Breast epithelium (tissue), 4 donors: ENCODE data around the gene SLC46A3. TPM values are rescaled to one million over a fixed set of nuclear protein-coding genes. Genes with fewer than 3 reads are reported as not detected.
"Not testable (repeated sequence)": the region's sequence is repeated elsewhere in the genome, so short reads cannot be mapped to it uniquely, and the experiment has no call there.

ENCODE experiments used
- DNase-seq, 2 donors: peaks; one replicate each; pipeline ENCODE4 v3.0.0-alpha.2; 2019; ENCODE audit warnings: low spot score in 2 of 2
- H3K27ac ChIP-seq, 2 donors: fragments of 200-600 bp; sonication (generic) in 1 of 2; one replicate each; pipeline ENCODE4 v1.5.1; 2016 to 2019; ENCODE audit warnings: mild to moderate bottlenecking in 1 of 2
- H3K27me3 ChIP-seq, 2 donors: fragments of 200-600 bp; sonication (generic) in 1 of 2; one replicate each; pipeline versions ENCODE4 v1.5.1 to v1.6.0; 2017 to 2019; ENCODE audit warnings: control low read depth in 1 of 2, mild to moderate bottlenecking in 1 of 2
- H3K36me3 ChIP-seq: fragments of 200-600 bp; one replicate; pipeline ENCODE4 v1.5.1; 2019
- H3K4me1 ChIP-seq, 2 donors: fragments of 200-600 bp; sonication (generic); one replicate each; pipeline ENCODE4 v1.5.1; 2016 to 2019; ENCODE audit warnings: control low read depth in 1 of 2
- H3K4me3 ChIP-seq, 3 donors: fragments of 200-600 bp; sonication (generic); 1 replicate in 2 of 3; 2 replicates in 1 of 3; pipeline ENCODE4 v1.5.1; 2016 to 2019; ENCODE audit warnings: mild to moderate bottlenecking in 3 of 3, moderate library complexity in 2 of 3
- H3K9me3 ChIP-seq, 2 donors: fragments of 200-600 bp; sonication (generic) in 1 of 2; one replicate each; pipeline ENCODE4 v1.5.1; 2016 to 2019; ENCODE audit warnings: control low read depth in 1 of 2
- POLR2A ChIP-seq: fragments of 450-650 bp; IDR thresholded peaks from one replicate; pipeline ENCODE4 v1.6.1; 2016; ENCODE audit warnings: antibody characterized with exemption, mild to moderate bottlenecking, moderate library complexity
- POLR2AphosphoS5 ChIP-seq, 3 donors: sonication (generic); formaldehyde crosslinking; IDR thresholded peaks; one replicate each; pipeline ENCODE4 v1.6.1; 2017; ENCODE audit warnings: antibody characterized with exemption in 3 of 3
- intact Hi-C: fragments of 100-400 bp; cut with DNase I; formaldehyde crosslinking; loops from one replicate; pipeline ENCODE4 v1.15.1; 2023; ENCODE audit warnings: low total_unique reads
- total RNA-seq, 3 donors: library from RNA; depleted of rRNA; stranded (reverse); fragments of >200 nt; gene quantifications; one replicate each; pipeline ENCODE4 v1.1.0, GENCODE V29; 2016
- TF ChIP-seq, protein P1 (sequence below), 3 donors: fragments of 450-650 bp; IDR thresholded peaks; one replicate each; pipeline ENCODE4 v1.5.1; 2016 to 2017; ENCODE audit warnings: antibody characterized with exemption in 3 of 3, mild to moderate bottlenecking in 3 of 3, moderate library complexity in 3 of 3

The SLC46A3 gene
- total RNA-seq, 3 donors from 2014 or later: 17.1 to 29.7 (median 25.6) TPM

DNA sequence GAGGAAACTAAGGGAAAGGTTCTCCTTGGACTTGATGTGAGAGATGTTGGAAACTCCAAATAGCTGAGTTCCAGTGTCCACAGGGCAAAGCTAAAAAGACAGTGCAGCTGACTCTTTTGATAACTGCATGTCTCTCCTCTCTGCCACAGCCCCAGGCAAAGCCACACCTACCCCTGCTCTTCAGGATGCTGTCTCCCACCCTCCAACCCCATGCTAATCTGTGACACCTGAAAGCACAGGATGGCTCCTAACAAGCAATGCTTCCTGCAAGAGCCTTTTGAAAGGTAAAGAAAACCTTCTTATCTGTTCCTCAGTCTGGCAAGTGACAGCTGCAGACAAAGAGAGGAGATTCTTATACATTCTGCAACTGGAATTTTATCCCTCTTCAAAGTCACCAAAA lies 14.5 kb downstream of the SLC46A3 start:
- Histone ChIP-seq H3K27ac (no peak overlapping the region), H3K36me3 (peaks cover 6% of the 10 kb centered on the region), H3K4me3 (no peak overlapping the region)

DNA sequence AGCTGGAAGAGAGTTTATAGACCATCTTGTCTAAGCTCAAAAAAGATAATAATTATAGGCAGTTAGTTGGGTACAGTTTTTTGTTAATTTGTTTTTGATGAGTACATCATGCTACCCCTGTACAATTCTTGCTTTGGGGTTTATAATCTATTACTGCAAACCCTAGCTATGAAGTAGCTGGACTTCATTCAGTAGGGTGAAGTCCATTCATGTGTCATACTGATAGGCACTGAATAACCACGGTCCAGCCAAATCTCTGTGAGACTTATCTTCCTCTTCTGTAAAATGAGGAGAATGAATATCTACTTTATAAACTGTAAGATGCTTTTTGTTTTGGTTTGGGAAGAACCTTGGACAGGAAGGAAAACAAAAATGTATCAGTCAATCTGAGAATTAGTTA lies 19.5 kb downstream of the SLC46A3 start:
- Histone ChIP-seq H3K27me3 (no peaks in the 10 kb centered on the region), H3K27ac (no peak overlapping the region), H3K4me1 (no peaks in the 10 kb centered on the region), H3K9me3 (no peaks in the 10 kb centered on the region), H3K36me3 (peaks cover 6% of the 10 kb centered on the region), H3K4me3 (no peak overlapping the region)
- intact Hi-C loops: no loop called here
- DNase-seq: no peak
- TF ChIP-seq POLR2A: no peak
- TF ChIP-seq POLR2AphosphoS5 (IDR thresholded peaks at IDR 0.05): no peak
- TF ChIP-seq, protein P1, sequence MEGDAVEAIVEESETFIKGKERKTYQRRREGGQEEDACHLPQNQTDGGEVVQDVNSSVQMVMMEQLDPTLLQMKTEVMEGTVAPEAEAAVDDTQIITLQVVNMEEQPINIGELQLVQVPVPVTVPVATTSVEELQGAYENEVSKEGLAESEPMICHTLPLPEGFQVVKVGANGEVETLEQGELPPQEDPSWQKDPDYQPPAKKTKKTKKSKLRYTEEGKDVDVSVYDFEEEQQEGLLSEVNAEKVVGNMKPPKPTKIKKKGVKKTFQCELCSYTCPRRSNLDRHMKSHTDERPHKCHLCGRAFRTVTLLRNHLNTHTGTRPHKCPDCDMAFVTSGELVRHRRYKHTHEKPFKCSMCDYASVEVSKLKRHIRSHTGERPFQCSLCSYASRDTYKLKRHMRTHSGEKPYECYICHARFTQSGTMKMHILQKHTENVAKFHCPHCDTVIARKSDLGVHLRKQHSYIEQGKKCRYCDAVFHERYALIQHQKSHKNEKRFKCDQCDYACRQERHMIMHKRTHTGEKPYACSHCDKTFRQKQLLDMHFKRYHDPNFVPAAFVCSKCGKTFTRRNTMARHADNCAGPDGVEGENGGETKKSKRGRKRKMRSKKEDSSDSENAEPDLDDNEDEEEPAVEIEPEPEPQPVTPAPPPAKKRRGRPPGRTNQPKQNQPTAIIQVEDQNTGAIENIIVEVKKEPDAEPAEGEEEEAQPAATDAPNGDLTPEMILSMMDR (IDR thresholded peaks at IDR 0.05): no peak

More for the DNA sequence above, 14.5 kb downstream of the SLC46A3 start:
- Histone ChIP-seq H3K9me3 (no peaks in the 10 kb centered on the region), H3K27me3 (no peaks in the 10 kb centered on the region), H3K4me1 (no peaks in the 10 kb centered on the region)
- TF ChIP-seq, protein P1 (IDR thresholded peaks at IDR 0.05): no peak
- TF ChIP-seq POLR2A (no peak), POLR2AphosphoS5 (IDR thresholded peaks at IDR 0.05) (no peak)
- intact Hi-C loops: no loop called here
- no peak for DNase-seq

DNA sequence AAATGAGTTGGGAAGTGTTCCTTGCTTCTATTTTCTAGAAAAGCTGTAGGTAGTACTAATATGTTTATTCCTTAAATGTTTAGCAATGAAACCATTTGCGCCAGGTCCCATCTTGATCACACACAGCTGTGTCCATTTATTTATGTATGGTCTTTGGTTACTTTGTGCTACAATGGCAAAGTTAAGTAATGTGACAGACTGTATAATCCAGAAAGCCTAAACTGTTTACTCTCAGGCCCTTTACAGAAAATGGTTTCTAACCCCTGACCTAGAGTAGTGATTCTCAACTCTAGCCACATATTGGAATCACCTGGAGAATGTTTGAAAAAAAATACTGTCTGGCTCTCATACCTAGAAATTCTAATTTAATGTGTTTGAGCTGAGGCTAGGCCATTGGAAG lies 21.3 kb downstream of the SLC46A3 start:
- peaks cover 4% of the 10 kb centered on the region for H3K36me3 ChIP-seq
- H3K27ac ChIP-seq: no peak overlapping the region
- DNase-seq: no peak
- H3K4me3 ChIP-seq: no peak overlapping the region
- H3K27me3 ChIP-seq: no peaks in the 10 kb centered on the region
- TF ChIP-seq, protein P1 (IDR thresholded peaks at IDR 0.05): no peak
- TF ChIP-seq POLR2A (no peak), POLR2AphosphoS5 (IDR thresholded peaks at IDR 0.05) (no peak)
- H3K4me1 ChIP-seq: no peaks in the 10 kb centered on the region
- intact Hi-C loops: no loop called here
- no peaks in the 10 kb centered on the region for H3K9me3 ChIP-seq

DNA sequence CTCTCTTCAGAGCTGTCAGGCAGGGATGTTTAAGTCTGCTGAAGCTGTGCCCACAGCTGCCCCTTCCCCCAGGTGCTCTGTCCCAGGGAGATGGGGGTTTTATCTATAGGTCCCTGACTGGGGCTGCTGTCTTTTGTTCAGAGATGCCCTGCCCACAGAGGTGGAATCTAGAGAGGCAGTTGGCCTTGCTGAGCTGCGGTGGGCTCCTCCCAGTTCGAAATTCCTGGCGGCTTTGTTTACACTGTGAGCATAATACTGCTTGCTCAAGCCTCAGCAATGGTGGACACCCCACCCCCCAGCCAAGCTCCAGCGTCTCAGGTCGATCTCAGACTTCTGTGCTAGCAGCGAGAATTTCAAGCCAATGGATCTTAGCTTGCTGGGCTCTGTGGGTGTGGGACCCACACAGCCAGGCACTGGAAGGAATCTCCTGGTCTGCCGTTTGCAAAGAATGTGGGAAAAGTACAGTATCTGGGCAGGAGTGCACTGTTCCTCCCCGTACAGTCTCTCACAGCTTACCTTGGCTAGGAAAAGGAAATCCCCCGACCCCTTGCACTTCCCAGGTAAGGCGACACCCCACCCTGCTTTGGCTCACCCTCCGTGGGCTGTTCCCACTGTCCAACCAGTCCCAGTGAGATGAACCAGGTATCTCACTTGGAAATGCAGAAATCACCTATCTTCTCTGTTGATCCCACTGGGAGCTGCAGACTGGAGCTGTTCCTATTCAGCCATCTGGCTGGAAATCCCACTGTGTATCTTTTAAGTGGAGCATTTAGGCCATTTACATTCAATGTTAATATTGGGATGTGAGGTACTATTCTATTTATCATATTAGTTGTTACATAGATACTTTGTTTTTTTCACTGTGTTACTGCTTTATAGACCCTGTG lies 24.9 kb downstream of the SLC46A3 start:
- H3K4me1 ChIP-seq, H3K36me3 ChIP-seq, H3K4me3 ChIP-seq, H3K27ac ChIP-seq, DNase-seq, intact Hi-C loops, H3K9me3 ChIP-seq, H3K27me3 ChIP-seq: not testable (repeated sequence)

DNA sequence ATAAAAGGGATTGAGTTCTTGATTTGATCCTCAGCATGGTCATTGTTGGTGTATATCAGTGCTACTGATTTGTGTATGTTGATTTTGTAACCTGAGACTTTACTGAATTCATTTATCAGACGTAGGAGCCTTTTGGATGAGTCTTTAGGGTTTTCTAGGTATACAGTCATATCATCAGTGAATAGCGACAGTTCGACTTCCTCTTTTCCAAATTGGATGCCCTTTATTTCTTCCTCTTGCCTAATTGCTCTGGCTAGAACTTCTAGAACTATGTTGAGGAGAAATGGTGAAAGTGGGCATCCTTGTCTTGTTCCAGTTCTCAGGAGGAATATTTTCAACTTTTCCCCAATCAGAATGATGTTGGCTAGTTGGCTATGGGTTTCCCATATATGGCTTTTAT lies 32.9 kb downstream of the SLC46A3 start:
- H3K27me3 ChIP-seq: no peaks in the 10 kb centered on the region
- H3K27ac ChIP-seq: no peak overlapping the region
- TF ChIP-seq, protein P1 (IDR thresholded peaks at IDR 0.05): no peak
- TF ChIP-seq POLR2A (no peak), POLR2AphosphoS5 (IDR thresholded peaks at IDR 0.05) (no peak)
- DNase-seq: no peak
- no peaks in the 10 kb centered on the region for H3K36me3 ChIP-seq
- intact Hi-C loops: no loop called here
- H3K4me3 ChIP-seq: no peak overlapping the region
- peaks cover 0 to 14% of the 10 kb centered on the region in 2 donors for H3K9me3 ChIP-seq
- H3K4me1 ChIP-seq: no peaks in the 10 kb centered on the region
